DND-41 (cell line): ENCODE measurements around the gene TTLL12.

Experiments
- ATAC-seq: fragments of 200-7000 bp; cut with Tn5 transposase; 3 replicates; pipeline ENCODE4 v1.9.1; 2021; ENCODE audit warnings: low read depth; ENCODE audit not compliant: insufficient read depth
- DNase-seq: peaks from one replicate; pipeline ENCODE4 v3.0.0-alpha.2; 2020
- H2AFZ ChIP-seq: 2 replicates; pipeline ENCODE4 v1.6.0; 2012; ENCODE audit warnings: low read depth, low read length
- H3K27ac ChIP-seq: 2 replicates; pipeline ENCODE4 v1.5.1; 2012; ENCODE audit warnings: low read length, inconsistent platforms
- H3K27me3 ChIP-seq: fragments of 200-600 bp; sonication (generic); 2 replicates; pipeline ENCODE4 v1.6.0; 2012; ENCODE audit warnings: low read length, mild to moderate bottlenecking, inconsistent platforms; ENCODE audit not compliant: insufficient read depth, poor library complexity
- H3K36me3 ChIP-seq: 2 replicates; pipeline ENCODE4 v1.5.1; 2012; ENCODE audit warnings: low read length, inconsistent platforms; ENCODE audit not compliant: insufficient read depth
- H3K4me1 ChIP-seq: 2 replicates; pipeline ENCODE4 v1.5.1; 2012; ENCODE audit warnings: mild to moderate bottlenecking, low read length; ENCODE audit not compliant: insufficient read depth
- H3K4me2 ChIP-seq: 2 replicates; pipeline ENCODE4 v1.6.0; 2012; ENCODE audit warnings: mild to moderate bottlenecking, moderate library complexity, low read length, inconsistent platforms; ENCODE audit not compliant: insufficient read depth
- H3K4me3 ChIP-seq, 2 experiments: fragments of 200-600 bp in 1 of 2; shearing (Covaris generic) in 1 of 2; 2 replicates each; pipeline ENCODE4 v1.5.1; 2012 to 2016; ENCODE audit warnings: inconsistent platforms in 2 of 2, low read length in 2 of 2, mild to moderate bottlenecking in 2 of 2, low read depth in 1 of 2, moderate library complexity in 1 of 2
- H3K79me2 ChIP-seq: 2 replicates; pipeline ENCODE4 v1.6.0; 2012; ENCODE audit warnings: low read length, inconsistent platforms; ENCODE audit not compliant: insufficient read depth
- H3K9ac ChIP-seq: 2 replicates; pipeline ENCODE4 v1.6.0; 2012; ENCODE audit warnings: low read depth, mild to moderate bottlenecking, inconsistent platforms, low read length, moderate library complexity
- H3K9me3 ChIP-seq: 2 replicates; pipeline ENCODE4 v1.5.1; 2012; ENCODE audit warnings: low read length, moderate library complexity, mild to moderate bottlenecking, inconsistent platforms; ENCODE audit not compliant: insufficient read depth, severe bottlenecking
- H4K20me1 ChIP-seq: 2 replicates; pipeline ENCODE4 v1.6.0; 2012; ENCODE audit warnings: low read length; ENCODE audit not compliant: insufficient read depth
- EZH2 ChIP-seq: IDR thresholded peaks from 3 replicates; pipeline ENCODE4 v1.6.1; 2012; ENCODE audit warnings: borderline replicate concordance, low read depth, mild to moderate bottlenecking, moderate library complexity, low read length, inconsistent platforms; ENCODE audit not compliant: severe bottlenecking
- TF ChIP-seq, protein P1 (sequence below): IDR thresholded peaks from 2 replicates; pipeline ENCODE4 v1.5.1; 2012; ENCODE audit warnings: borderline replicate concordance, low read length, moderate library complexity, mild to moderate bottlenecking; ENCODE audit not compliant: poor library complexity, severe bottlenecking; ENCODE audit errors: extremely low read depth

Gene TTLL12

DNA sequence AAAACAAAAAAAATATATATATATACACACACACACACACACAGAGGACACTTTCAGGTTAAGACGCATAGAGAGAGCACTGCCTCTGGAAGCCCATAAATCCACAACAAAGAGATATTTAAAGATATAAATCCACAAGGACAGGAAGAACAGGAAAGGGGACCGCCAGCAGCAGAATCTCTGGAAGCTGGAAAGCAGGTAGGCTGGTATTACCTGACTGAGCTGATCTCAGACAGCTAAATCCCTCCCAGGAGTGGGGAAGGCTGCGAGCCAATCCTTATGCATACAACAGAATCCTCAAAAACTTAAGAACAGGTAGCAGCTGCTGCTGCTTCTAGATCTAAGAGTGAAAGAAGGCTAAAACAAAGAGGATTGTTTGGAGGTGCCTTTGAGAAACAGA lies 42.0 kb downstream of the TTLL12 start:
- no peak overlapping the region for H3K27ac ChIP-seq
- no peaks in the 10 kb centered on the region for H3K9me3 ChIP-seq

DNA sequence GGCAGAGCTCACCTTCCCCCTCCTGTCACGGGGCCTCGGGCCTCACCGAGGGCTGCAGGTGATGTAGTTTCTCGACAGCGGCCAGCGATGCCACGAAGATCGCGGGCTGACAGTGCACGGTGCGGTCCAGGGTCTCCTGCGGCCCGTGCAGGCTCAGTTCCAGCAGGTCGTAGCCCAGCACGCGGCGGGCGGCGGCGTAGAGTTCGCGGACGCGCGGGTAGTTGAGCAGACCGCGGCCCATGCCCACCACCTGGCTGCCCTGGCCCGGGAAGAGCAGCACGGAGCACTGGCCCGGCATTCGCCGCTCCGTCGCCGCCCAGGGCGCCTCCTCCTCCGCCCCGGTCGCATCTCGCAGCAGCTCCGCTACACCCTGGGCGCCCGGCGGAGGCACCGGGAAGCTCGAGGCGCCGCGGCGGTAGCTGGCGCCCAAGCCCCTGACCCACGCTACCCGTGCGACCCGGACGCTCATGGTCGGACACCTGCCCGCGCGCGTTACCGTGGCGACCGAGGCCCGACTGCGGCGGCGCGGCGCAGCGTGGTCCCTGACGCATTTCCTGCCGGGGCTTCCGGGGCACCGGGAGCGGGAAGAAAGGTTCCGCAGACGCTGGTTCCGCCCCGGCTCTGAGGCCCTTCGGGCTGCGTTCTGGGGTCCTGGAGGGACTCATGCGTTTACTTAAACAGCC lies 43.9 kb downstream of the TTLL12 start, which contains the start of gene MCAT:
MCAT (minus strand) TSS at position 519 of the 683 bp plus-strand sequence; CDS start at position 469, 50 bp downstream.
- peaks cover 36% of the 10 kb centered on the region for H3K36me3 ChIP-seq
- H3K4me2 ChIP-seq: peak within 1 kb of the TSS; percentile 74
- H3K27ac ChIP-seq: peak within 1 kb of the TSS; percentile 83
- peaks cover 26% of the 10 kb centered on the region for H3K4me1 ChIP-seq
- H2AFZ ChIP-seq: peak within 1 kb of the TSS; percentile 96
- DNase-seq (peak; percentile 82), ATAC-seq (peak; percentile 96)
- no peaks in the 10 kb centered on the region for H3K9me3 ChIP-seq
- no peak for TF ChIP-seq EZH2
- TF ChIP-seq, protein P1, sequence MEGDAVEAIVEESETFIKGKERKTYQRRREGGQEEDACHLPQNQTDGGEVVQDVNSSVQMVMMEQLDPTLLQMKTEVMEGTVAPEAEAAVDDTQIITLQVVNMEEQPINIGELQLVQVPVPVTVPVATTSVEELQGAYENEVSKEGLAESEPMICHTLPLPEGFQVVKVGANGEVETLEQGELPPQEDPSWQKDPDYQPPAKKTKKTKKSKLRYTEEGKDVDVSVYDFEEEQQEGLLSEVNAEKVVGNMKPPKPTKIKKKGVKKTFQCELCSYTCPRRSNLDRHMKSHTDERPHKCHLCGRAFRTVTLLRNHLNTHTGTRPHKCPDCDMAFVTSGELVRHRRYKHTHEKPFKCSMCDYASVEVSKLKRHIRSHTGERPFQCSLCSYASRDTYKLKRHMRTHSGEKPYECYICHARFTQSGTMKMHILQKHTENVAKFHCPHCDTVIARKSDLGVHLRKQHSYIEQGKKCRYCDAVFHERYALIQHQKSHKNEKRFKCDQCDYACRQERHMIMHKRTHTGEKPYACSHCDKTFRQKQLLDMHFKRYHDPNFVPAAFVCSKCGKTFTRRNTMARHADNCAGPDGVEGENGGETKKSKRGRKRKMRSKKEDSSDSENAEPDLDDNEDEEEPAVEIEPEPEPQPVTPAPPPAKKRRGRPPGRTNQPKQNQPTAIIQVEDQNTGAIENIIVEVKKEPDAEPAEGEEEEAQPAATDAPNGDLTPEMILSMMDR: no peak
- peak within 1 kb of the TSS; percentile 73 for H3K9ac ChIP-seq
- H3K27me3 ChIP-seq: no peaks in the 10 kb centered on the region
- peak within 1 kb of the TSS; percentile 53 to 75 for H3K4me3 ChIP-seq
- H3K79me2 ChIP-seq: peaks cover 16% of the 10 kb centered on the region
- peaks cover 5% of the 10 kb centered on the region; the same call in 1 of the 2 replicates for H4K20me1 ChIP-seq

More for the DNA sequence above, 42.0 kb downstream of the TTLL12 start:
- TF ChIP-seq EZH2: no peak
- TF ChIP-seq, protein P1: no peak
- Histone ChIP-seq H3K36me3 (peaks cover 19% of the 10 kb centered on the region), H3K9ac (no peak overlapping the region), H3K79me2 (peaks cover 16% of the 10 kb centered on the region), H3K27me3 (no peaks in the 10 kb centered on the region), H4K20me1 (peaks cover 4% of the 10 kb centered on the region; the same call in 1 of the 2 replicates), H3K4me2 (no peak overlapping the region), H2AFZ (peak overlapping the region; percentile 45; the same call in 1 of the 2 replicates), H3K4me3 (no peak overlapping the region), H3K4me1 (peaks cover 26% of the 10 kb centered on the region)
- ATAC-seq (no peak), DNase-seq (no peak)

DNA sequence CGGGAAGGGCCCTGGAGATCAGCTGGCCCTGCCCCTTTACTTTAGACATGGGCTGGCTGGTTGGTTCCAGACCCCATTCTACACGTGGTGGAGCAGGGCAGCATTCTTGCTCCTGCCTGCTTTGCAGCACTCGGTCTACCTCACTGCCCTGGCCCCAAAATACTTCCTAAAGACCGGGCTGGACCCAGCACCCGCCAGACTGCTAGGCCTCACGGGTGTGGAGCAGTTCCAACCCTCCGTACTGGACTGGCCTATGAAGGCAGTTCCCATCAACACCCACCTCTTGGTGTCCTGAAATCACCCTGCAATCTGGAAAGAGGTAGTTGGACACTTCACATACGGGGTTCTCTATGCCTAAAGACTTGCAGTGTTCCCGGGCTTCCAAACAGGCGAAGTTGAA lies 50.1 kb downstream of the TTLL12 start:
- Histone ChIP-seq H4K20me1 (peaks cover 20% of the 10 kb centered on the region), H3K9ac (no peak overlapping the region), H2AFZ (no peak overlapping the region), H3K4me3 (no peak overlapping the region), H3K27ac (no peak overlapping the region), H3K4me1 (peaks cover 12% of the 10 kb centered on the region), H3K4me2 (no peak overlapping the region), H3K9me3 (no peaks in the 10 kb centered on the region), H3K27me3 (no peaks in the 10 kb centered on the region), H3K79me2 (peaks cover 3% of the 10 kb centered on the region), H3K36me3 (peaks cover 83% of the 10 kb centered on the region)
- TF ChIP-seq, protein P1: no peak
- TF ChIP-seq EZH2: no peak
- ATAC-seq (no peak), DNase-seq (no peak)
